ENCODE results near the gene CDPF1. TPM values are rescaled to one million over a fixed set of nuclear protein-coding genes. Genes with fewer than 3 reads are reported as not detected.

CDPF1 gene
- total and polyA plus RNA-seq, 2 experiments from 2014 or later: 10.1 to 14.5 TPM

DNA sequence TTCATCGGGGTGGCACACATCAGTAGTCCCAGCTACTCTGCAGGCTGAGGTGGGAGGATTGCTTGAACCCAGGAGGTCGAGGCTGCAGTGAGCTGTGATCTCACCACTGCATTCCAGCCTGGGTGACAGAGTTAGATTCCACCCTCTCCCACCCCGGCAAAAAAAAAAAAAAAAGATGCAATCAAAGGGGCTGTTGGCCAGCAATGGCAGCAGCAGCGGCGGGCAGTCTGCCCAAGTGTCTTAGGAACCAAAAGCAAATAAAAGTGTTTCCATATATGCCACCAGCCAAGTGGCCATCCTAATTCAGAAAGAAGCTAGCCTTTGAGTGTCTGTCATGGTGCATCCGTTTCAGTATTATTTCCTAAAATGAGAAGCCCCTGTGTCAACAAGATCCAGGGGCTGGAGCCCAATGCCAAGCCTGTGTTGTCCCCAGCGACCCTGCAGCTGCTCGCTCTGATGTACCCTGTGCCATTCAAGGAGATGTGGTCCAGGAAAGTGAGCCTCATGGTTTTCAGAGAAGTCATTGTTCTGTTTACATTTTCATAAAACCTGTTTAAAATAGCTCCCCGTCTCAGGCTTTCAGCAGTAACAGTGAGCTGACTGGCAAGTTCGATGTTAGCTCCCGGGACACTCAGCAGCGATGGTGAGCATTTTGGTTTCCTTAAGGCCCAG lies 12.5 kb downstream of the CDPF1 start (continued):
- TF ChIP-seq ZNF462 (CRISPR knock-in tag; IDR thresholded peaks at IDR 0.05): no peak
- TF ChIP-seq NANOG (IDR thresholded peaks at IDR 0.05; ENCODE audit: borderline replicate concordance): no peak
- TF ChIP-seq, protein P1, sequence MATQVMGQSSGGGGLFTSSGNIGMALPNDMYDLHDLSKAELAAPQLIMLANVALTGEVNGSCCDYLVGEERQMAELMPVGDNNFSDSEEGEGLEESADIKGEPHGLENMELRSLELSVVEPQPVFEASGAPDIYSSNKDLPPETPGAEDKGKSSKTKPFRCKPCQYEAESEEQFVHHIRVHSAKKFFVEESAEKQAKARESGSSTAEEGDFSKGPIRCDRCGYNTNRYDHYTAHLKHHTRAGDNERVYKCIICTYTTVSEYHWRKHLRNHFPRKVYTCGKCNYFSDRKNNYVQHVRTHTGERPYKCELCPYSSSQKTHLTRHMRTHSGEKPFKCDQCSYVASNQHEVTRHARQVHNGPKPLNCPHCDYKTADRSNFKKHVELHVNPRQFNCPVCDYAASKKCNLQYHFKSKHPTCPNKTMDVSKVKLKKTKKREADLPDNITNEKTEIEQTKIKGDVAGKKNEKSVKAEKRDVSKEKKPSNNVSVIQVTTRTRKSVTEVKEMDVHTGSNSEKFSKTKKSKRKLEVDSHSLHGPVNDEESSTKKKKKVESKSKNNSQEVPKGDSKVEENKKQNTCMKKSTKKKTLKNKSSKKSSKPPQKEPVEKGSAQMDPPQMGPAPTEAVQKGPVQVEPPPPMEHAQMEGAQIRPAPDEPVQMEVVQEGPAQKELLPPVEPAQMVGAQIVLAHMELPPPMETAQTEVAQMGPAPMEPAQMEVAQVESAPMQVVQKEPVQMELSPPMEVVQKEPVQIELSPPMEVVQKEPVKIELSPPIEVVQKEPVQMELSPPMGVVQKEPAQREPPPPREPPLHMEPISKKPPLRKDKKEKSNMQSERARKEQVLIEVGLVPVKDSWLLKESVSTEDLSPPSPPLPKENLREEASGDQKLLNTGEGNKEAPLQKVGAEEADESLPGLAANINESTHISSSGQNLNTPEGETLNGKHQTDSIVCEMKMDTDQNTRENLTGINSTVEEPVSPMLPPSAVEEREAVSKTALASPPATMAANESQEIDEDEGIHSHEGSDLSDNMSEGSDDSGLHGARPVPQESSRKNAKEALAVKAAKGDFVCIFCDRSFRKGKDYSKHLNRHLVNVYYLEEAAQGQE (IDR thresholded peaks at IDR 0.05; ENCODE audit: unreplicated experiment): no peak
- TF ChIP-seq, protein P2, sequence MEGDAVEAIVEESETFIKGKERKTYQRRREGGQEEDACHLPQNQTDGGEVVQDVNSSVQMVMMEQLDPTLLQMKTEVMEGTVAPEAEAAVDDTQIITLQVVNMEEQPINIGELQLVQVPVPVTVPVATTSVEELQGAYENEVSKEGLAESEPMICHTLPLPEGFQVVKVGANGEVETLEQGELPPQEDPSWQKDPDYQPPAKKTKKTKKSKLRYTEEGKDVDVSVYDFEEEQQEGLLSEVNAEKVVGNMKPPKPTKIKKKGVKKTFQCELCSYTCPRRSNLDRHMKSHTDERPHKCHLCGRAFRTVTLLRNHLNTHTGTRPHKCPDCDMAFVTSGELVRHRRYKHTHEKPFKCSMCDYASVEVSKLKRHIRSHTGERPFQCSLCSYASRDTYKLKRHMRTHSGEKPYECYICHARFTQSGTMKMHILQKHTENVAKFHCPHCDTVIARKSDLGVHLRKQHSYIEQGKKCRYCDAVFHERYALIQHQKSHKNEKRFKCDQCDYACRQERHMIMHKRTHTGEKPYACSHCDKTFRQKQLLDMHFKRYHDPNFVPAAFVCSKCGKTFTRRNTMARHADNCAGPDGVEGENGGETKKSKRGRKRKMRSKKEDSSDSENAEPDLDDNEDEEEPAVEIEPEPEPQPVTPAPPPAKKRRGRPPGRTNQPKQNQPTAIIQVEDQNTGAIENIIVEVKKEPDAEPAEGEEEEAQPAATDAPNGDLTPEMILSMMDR (conservative IDR thresholded peaks at IDR 0.05; ENCODE audit: low read depth in 2 of 2): no peak
- TF ChIP-seq ZNF114 (CRISPR knock-in tag; IDR thresholded peaks at IDR 0.05): no peak
- no peak for TF ChIP-seq STAT1 (IDR thresholded peaks at IDR 0.05; ENCODE audit: unreplicated experiment)

Data from GM23338 (cell line).